DOHH2 (cell line): ENCODE measurements around the gene BOK.

Experiments used
- H3F3A ChIP-seq: fragments of 200-600 bp; sonication (generic), shearing (Covaris generic); 2 replicates; pipeline ENCODE4 v1.6.0; 2016; ENCODE audit warnings: antibody characterized with exemption, mild to moderate bottlenecking; ENCODE audit not compliant: control insufficient read depth, insufficient read depth
- H3K27ac ChIP-seq: fragments of 200-600 bp; sonication (generic); 2 replicates; pipeline ENCODE4 v1.5.1; 2014; ENCODE audit warnings: low read depth, mild to moderate bottlenecking, low read length, moderate library complexity
- H3K27me3 ChIP-seq: fragments of 200-600 bp; sonication (generic); 2 replicates; pipeline ENCODE4 v1.6.1; 2014; ENCODE audit warnings: mild to moderate bottlenecking, low read length, mixed read lengths; ENCODE audit not compliant: control insufficient read depth
- H3K36me3 ChIP-seq: fragments of 200-600 bp; sonication (generic); 2 replicates; pipeline ENCODE4 v1.6.1; 2014; ENCODE audit warnings: mild to moderate bottlenecking, low read length, moderate library complexity, mixed read lengths; ENCODE audit not compliant: control insufficient read depth
- H3K4me1 ChIP-seq: fragments of 200-600 bp; sonication (generic); 2 replicates; pipeline ENCODE4 v1.6.1; 2014; ENCODE audit warnings: mild to moderate bottlenecking, low read length, mixed read lengths; ENCODE audit not compliant: control insufficient read depth
- H3K4me2 ChIP-seq: fragments of 200-600 bp; sonication (generic); 2 replicates; pipeline ENCODE4 v1.6.0; 2014; ENCODE audit warnings: mild to moderate bottlenecking, low read length, moderate library complexity
- H3K4me3 ChIP-seq: fragments of 200-600 bp; sonication (generic); 2 replicates; pipeline ENCODE4 v1.5.1; 2014; ENCODE audit warnings: mild to moderate bottlenecking, low read length, mixed read lengths
- H3K79me2 ChIP-seq: fragments of 200-600 bp; sonication (generic); 2 replicates; pipeline ENCODE4 v1.6.1; 2014; ENCODE audit warnings: mild to moderate bottlenecking, low read length, mixed read lengths; ENCODE audit not compliant: control insufficient read depth
- H3K9me2 ChIP-seq: fragments of 200-600 bp; sonication (generic); replicated peaks from 2 replicates; pipeline ENCODE4 v1.6.1; 2014; ENCODE audit warnings: mild to moderate bottlenecking, low read length, mixed read lengths; ENCODE audit not compliant: control insufficient read depth
- H3K9me3 ChIP-seq: fragments of 200-600 bp; sonication (generic); 2 replicates; pipeline ENCODE4 v1.6.1; 2014; ENCODE audit warnings: antibody characterized with exemption, low read length, mixed read lengths; ENCODE audit not compliant: control insufficient read depth, insufficient read depth
- H4K20me1 ChIP-seq: fragments of 200-600 bp; sonication (generic); 2 replicates; pipeline ENCODE4 v1.6.0; 2014; ENCODE audit warnings: low read depth, mild to moderate bottlenecking, antibody characterized with exemption, low read length, moderate library complexity; ENCODE audit not compliant: control insufficient read depth, insufficient read depth
- CTCF ChIP-seq: fragments of 200-600 bp; sonication (generic); IDR thresholded peaks from one replicate; pipeline ENCODE4 v1.5.1; 2014; ENCODE audit warnings: antibody characterized with exemption, mild to moderate bottlenecking, low read depth, low read length; ENCODE audit not compliant: poor library complexity, severe bottlenecking
- EZH2phosphoT487 ChIP-seq: fragments of 200-600 bp; sonication (generic); IDR thresholded peaks from 2 replicates; pipeline ENCODE4 v1.6.1; 2017; ENCODE audit warnings: borderline replicate concordance, mild to moderate bottlenecking, antibody characterized with exemption, low read length, moderate library complexity, mixed read lengths

The BOK gene

GRCh38 chr2:241514553-241514952 is 44.0 kb upstream of the BOK start:
- no peaks in the 10 kb centered on the region for H3K9me2 ChIP-seq
- peaks cover 8% of the 10 kb centered on the region; the same call in 1 of the 2 replicates for H3K9me3 ChIP-seq
- H4K20me1 ChIP-seq, result no peaks in the 10 kb centered on the region
- no peak for TF ChIP-seq CTCF
- TF ChIP-seq EZH2phosphoT487, result no peak
- peaks cover 8% of the 10 kb centered on the region; the same call in 1 of the 2 replicates for H3F3A ChIP-seq
- H3K4me1 ChIP-seq, result no peaks in the 10 kb centered on the region
- H3K36me3 ChIP-seq, result no peaks in the 10 kb centered on the region
- no peaks in the 10 kb centered on the region for H3K79me2 ChIP-seq
- no peak overlapping the region for H3K4me3 ChIP-seq
- no peak overlapping the region for H3K27ac ChIP-seq
- H3K4me2 ChIP-seq, result no peak overlapping the region
- peaks cover 11% of the 10 kb centered on the region for H3K27me3 ChIP-seq

GRCh38 chr2:241514986-241515737 is 43.4 kb upstream of the BOK start:
- Histone ChIP-seq H3K27ac (no peak overlapping the region), H3K9me2 (no peaks in the 10 kb centered on the region), H3K36me3 (no peaks in the 10 kb centered on the region), H3K4me3 (no peak overlapping the region), H3K27me3 (peaks cover 14% of the 10 kb centered on the region), H3K9me3 (peaks cover 8% of the 10 kb centered on the region; the same call in 1 of the 2 replicates), H3K79me2 (no peaks in the 10 kb centered on the region), H3K4me2 (no peak overlapping the region), H3K4me1 (no peaks in the 10 kb centered on the region), H3F3A (peaks cover 8% of the 10 kb centered on the region; the same call in 1 of the 2 replicates), H4K20me1 (no peaks in the 10 kb centered on the region)
- TF ChIP-seq CTCF, result no peak
- no peak for TF ChIP-seq EZH2phosphoT487

- Histone ChIP-seq H3K4me2 (no peak overlapping the region), H3K27me3 (peaks cover 9% of the 10 kb centered on the region), H3F3A (peaks cover 8% of the 10 kb centered on the region; the same call in 1 of the 2 replicates), H3K4me1 (no peaks in the 10 kb centered on the region), H3K9me2 (no peaks in the 10 kb centered on the region), H3K4me3 (no peak overlapping the region), H4K20me1 (no peaks in the 10 kb centered on the region), H3K79me2 (no peaks in the 10 kb centered on the region), H3K9me3 (peaks cover 8% of the 10 kb centered on the region; the same call in 1 of the 2 replicates), H3K27ac (no peak overlapping the region), H3K36me3 (no peaks in the 10 kb centered on the region)
- TF ChIP-seq EZH2phosphoT487 (no peak), CTCF (no peak)
These were observed 42.0 kb upstream of the BOK start for GRCh38 chr2:241516520-241516965.
